HL-60 (cell line): ENCODE data around the gene SMARCE1.

Source experiments
- GABPA ChIP-seq: IDR thresholded peaks from 2 replicates; pipeline ENCODE4 v1.6.1; 2012; ENCODE audit warnings: low read depth
- TF ChIP-seq, protein P1 (sequence below): IDR thresholded peaks from one replicate; pipeline ENCODE4 v1.5.1; 2011; ENCODE audit warnings: low read length, control low read depth, inconsistent platforms; ENCODE audit not compliant: insufficient read depth

DNA sequence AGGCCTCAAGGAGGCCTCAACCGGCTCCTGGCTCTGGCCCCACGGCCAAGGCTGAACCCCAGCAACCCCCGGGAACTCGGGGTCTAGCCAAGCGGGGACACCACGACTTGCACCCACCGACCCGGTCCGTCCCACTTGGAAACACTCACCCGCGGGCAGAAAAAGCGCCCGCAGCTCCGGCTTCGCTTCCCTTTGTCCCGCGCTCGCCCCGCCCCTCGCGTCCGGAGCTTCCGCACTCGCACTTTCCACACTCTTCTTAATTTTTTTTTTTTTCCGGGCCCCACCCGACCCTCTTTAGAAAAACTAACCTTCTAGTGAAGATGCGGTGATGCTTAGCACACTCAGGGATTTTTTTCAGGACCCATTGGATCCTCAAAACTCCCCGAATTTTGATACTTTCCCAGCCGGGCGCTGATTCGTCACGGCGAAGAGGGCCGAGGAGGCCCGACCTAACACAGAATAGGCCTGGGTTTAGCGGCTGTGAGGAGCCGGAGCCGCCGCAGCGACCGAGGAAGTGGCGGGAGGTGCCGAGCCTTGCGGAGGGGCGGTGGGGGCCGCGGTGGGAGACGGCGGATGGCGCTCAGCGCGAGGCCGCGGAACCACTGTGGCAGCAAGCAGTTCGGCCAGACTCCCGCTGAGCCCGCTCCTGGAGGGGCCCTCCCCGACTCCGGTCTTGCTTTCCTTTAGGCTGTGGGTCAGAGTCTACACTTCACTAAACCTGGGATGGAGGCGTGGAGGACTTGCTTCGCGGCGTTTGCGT lies at the start of gene SMARCE1:
- TF ChIP-seq, protein P1, sequence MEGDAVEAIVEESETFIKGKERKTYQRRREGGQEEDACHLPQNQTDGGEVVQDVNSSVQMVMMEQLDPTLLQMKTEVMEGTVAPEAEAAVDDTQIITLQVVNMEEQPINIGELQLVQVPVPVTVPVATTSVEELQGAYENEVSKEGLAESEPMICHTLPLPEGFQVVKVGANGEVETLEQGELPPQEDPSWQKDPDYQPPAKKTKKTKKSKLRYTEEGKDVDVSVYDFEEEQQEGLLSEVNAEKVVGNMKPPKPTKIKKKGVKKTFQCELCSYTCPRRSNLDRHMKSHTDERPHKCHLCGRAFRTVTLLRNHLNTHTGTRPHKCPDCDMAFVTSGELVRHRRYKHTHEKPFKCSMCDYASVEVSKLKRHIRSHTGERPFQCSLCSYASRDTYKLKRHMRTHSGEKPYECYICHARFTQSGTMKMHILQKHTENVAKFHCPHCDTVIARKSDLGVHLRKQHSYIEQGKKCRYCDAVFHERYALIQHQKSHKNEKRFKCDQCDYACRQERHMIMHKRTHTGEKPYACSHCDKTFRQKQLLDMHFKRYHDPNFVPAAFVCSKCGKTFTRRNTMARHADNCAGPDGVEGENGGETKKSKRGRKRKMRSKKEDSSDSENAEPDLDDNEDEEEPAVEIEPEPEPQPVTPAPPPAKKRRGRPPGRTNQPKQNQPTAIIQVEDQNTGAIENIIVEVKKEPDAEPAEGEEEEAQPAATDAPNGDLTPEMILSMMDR, result no peak
- TF ChIP-seq GABPA, result peak; percentile 55; the same call in 1 of the 2 replicates
